Activated CD4-positive, alpha-beta T cell treated with anti-CD3 and anti-CD28 coated beads, Interleukin-2, amount 10 ng/mL, durations not matched to agents 24 days and 14 days (primary cell): ENCODE results near the gene TEKT4. TPM values are rescaled to one million over a fixed set of nuclear protein-coding genes. Genes with fewer than 3 reads are reported as not detected.
"Not testable (repeated sequence)": the region's sequence is repeated elsewhere in the genome, so short reads cannot be mapped to it uniquely, and the experiment has no call there.

ENCODE experiments used
- DNase-seq: peaks from one replicate; pipeline ENCODE4 v3.0.0; 2022
- H3K27ac Mint-ChIP-seq: one replicate; pipeline ENCODE4 v1.8.0; 2022; ENCODE audit warnings: mild to moderate bottlenecking, mixed read lengths
- H3K27me3 Mint-ChIP-seq: one replicate; pipeline ENCODE4 v1.8.0; 2022; ENCODE audit warnings: mixed read lengths
- H3K36me3 Mint-ChIP-seq: one replicate; pipeline ENCODE4 v1.8.0; 2022; ENCODE audit warnings: low read depth, mild to moderate bottlenecking, mixed read lengths
- H3K4me1 Mint-ChIP-seq: one replicate; pipeline ENCODE4 v1.8.0; 2021; ENCODE audit warnings: mixed read lengths
- H3K4me3 Mint-ChIP-seq: one replicate; pipeline ENCODE4 v1.8.0; 2022; ENCODE audit warnings: mild to moderate bottlenecking, moderate library complexity, mixed read lengths
- H3K9me3 Mint-ChIP-seq: one replicate; pipeline ENCODE4 v1.8.0; 2021; ENCODE audit warnings: mixed read lengths
- intact Hi-C: fragments of 100-400 bp; cut with micrococcal nuclease; formaldehyde crosslinking; loops from one replicate; pipeline ENCODE4 v1.15.1; 2023
- total RNA-seq: library from RNA; stranded (reverse); gene quantifications from 2 replicates; pipeline ENCODE4 v1.2.3, GENCODE V29; 2022

TEKT4 gene
- total RNA-seq, result 0.43 and 0.49 TPM in 2 replicates

- H3K27me3 Mint-ChIP-seq, result peaks cover 14% of the 10 kb centered on the region
- no peaks in the 10 kb centered on the region for H3K4me1 Mint-ChIP-seq
- DNase-seq, result no peak
- H3K27ac Mint-ChIP-seq, result no peak within 1 kb of the TSS
- no peaks in the 10 kb centered on the region for H3K9me3 Mint-ChIP-seq
- H3K36me3 Mint-ChIP-seq, result no peaks in the 10 kb centered on the region
- no peak within 1 kb of the TSS for H3K4me3 Mint-ChIP-seq
- intact Hi-C loops, result no loop called here
These were observed at the start of gene TEKT4 for GRCh38 chr2:94871226-94872087. Gene TEKT4, plus strand, starts transcription at chr2:94871430. Its CDS starts 150 bp downstream, at chr2:94871580.

DNA sequence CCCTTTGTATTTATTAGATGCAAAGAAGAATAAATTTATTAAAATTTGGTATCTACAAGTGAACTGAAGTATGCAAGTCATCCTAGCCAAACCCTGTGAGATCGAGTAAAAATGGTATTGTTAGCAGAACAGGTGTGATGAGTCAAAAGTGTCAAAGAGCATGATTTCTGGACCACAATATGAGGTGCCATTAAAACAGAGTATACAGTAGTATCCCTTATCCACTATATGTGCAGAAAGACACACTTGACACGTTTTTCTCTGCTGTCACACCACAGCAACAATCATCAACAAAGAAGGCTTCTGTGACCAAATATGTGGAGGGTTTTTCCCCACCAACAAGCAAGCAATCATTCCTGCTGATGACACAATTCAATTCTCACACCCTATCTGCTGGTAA, 32.0 kb upstream of the TEKT4 start:
- intact Hi-C loops, H3K4me3 Mint-ChIP-seq, H3K27ac Mint-ChIP-seq, H3K36me3 Mint-ChIP-seq, H3K4me1 Mint-ChIP-seq, DNase-seq, H3K27me3 Mint-ChIP-seq, H3K9me3 Mint-ChIP-seq: not testable (repeated sequence)

GRCh38 chr2:94856856-94857255, 14.4 kb upstream of the TEKT4 start:
- intact Hi-C loops, H3K36me3 Mint-ChIP-seq, H3K27ac Mint-ChIP-seq, H3K4me1 Mint-ChIP-seq, H3K9me3 Mint-ChIP-seq: not testable (repeated sequence)
- DNase-seq, result peak; percentile 56
- H3K4me3 Mint-ChIP-seq, result peak overlapping the region; percentile 82
- H3K27me3 Mint-ChIP-seq, result peaks cover 38% of the 10 kb centered on the region

- H3K36me3 Mint-ChIP-seq, H3K4me1 Mint-ChIP-seq, intact Hi-C loops, H3K27ac Mint-ChIP-seq, H3K9me3 Mint-ChIP-seq: not testable (repeated sequence)
- DNase-seq, result peak; percentile 72
- Mint-ChIP-seq H3K4me3 (peak overlapping the region; percentile 82), H3K27me3 (peaks cover 42% of the 10 kb centered on the region)
These were observed 13.7 kb upstream of the TEKT4 start for GRCh38 chr2:94857367-94858162.

- H3K4me3 Mint-ChIP-seq, H3K27ac Mint-ChIP-seq, H3K36me3 Mint-ChIP-seq, DNase-seq, intact Hi-C loops, H3K4me1 Mint-ChIP-seq, H3K9me3 Mint-ChIP-seq: not testable (repeated sequence)
- peaks cover 45% of the 10 kb centered on the region for H3K27me3 Mint-ChIP-seq
These were observed 12.9 kb upstream of the TEKT4 start for GRCh38 chr2:94858163-94858888.

GRCh38 chr2:94861308-94862152, 9.7 kb upstream of the TEKT4 start:
- no peak overlapping the region for H3K4me3 Mint-ChIP-seq

GRCh38 chr2:94862903-94863302, 8.3 kb upstream of the TEKT4 start:
- H3K4me1 Mint-ChIP-seq, intact Hi-C loops, H3K27ac Mint-ChIP-seq, DNase-seq, H3K4me3 Mint-ChIP-seq, H3K9me3 Mint-ChIP-seq, H3K36me3 Mint-ChIP-seq: not testable (repeated sequence)
- H3K27me3 Mint-ChIP-seq, result peaks cover 49% of the 10 kb centered on the region

More at GRCh38 chr2:94861308-94862152, 9.7 kb upstream of the TEKT4 start:
- H3K9me3 Mint-ChIP-seq, result no peaks in the 10 kb centered on the region
- no peak overlapping the region for H3K27ac Mint-ChIP-seq
- H3K4me1 Mint-ChIP-seq, result peaks cover 2% of the 10 kb centered on the region
- intact Hi-C loops, result no loop called here
- no peaks in the 10 kb centered on the region for H3K36me3 Mint-ChIP-seq
- H3K27me3 Mint-ChIP-seq, result peaks cover 48% of the 10 kb centered on the region
- no peak for DNase-seq

GRCh38 chr2:94869131-94869530, 2.1 kb upstream of the TEKT4 start:
- DNase-seq, result no peak
- intact Hi-C loops, result no loop called here

DNA sequence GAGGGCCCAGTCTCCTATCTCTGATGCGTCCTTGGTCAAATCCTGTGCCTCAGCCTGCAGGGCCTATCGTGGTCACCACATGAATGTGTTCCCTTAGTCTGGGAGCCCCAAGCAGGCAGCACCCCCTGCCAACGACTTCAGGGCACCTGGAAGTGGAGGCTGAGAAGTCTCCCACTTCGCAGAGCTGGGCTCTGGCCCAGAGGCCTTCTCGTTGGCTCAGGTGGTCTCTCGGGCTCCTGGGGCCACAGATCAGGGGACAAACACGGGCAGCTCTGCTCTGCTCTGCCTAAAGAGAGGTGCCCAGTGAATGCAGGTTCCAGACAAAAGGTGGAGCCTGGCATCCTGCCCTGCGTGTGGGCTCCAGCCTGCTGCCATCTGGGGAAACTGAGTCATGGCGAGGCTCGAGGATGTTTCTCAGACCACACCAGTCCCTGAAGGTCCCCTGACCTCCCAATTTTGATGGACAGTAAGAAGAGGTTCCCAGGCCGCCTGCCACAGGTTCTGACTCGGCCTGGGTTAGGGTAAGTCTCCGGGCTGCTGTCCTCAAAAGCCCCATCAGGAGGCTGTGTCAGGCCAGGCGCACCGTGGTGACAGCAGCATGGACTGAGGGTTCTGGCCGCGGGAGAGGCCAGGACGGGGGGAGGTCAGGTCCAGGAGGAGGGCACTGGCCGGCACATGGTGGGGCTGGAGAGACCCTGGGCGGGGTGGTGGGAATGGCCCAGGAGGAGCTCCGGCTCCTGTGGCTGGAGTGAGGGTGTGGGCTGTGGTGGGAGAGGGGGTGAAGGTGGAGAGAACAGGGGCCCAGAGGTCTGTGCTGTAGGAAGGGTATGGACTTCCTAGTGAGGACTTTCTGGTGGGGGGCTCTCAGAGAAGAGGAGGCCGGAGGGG, 1.4 kb upstream of the TEKT4 start:
- Mint-ChIP-seq H3K4me1 (no peaks in the 10 kb centered on the region), H3K27ac (no peak overlapping the region), H3K36me3 (no peaks in the 10 kb centered on the region), H3K27me3 (peaks cover 16% of the 10 kb centered on the region), H3K9me3 (no peaks in the 10 kb centered on the region), H3K4me3 (no peak overlapping the region)
- DNase-seq, result no peak
- intact Hi-C loops, result no loop called here

More at GRCh38 chr2:94869131-94869530, 2.1 kb upstream of the TEKT4 start:
- Mint-ChIP-seq H3K36me3 (no peaks in the 10 kb centered on the region), H3K4me1 (no peaks in the 10 kb centered on the region), H3K27me3 (peaks cover 20% of the 10 kb centered on the region), H3K9me3 (no peaks in the 10 kb centered on the region), H3K27ac (no peak overlapping the region), H3K4me3 (no peak overlapping the region)

GRCh38 chr2:94870440-94871225, 597 bp upstream of the TEKT4 start:
- Mint-ChIP-seq H3K36me3 (no peaks in the 10 kb centered on the region), H3K27me3 (peaks cover 14% of the 10 kb centered on the region), H3K4me3 (no peak overlapping the region), H3K9me3 (no peaks in the 10 kb centered on the region), H3K27ac (no peak overlapping the region), H3K4me1 (no peaks in the 10 kb centered on the region)
- DNase-seq, result peak; percentile 79
- intact Hi-C loops, result no loop called here

DNA sequence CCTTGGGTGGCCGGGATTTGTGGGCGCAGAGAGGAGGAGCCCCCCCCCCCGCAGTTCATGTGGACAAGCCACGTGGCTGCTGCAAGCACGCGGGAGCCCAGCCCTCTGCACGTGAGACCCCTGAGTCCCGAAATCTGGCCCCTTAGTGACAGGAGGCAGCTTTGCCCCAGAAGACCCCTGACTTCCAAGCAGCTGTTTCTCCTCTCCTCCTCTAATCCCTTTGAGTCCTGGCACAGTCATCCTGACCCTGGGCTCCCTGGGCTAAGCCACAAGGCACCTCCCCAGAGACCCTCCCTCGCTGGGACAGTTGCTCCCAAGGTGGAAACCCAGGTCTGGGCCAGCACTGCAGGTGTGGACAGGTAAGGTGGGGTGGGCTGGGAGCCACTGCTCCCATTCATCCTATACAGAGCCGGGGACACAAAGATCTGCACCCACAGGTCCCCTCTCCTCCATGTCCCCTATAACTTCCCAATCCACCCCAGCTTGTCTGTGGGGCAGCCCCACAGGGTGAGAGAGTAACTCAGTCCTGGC, 923 bp downstream of the TEKT4 start:
- Mint-ChIP-seq H3K4me3 (no peak overlapping the region), H3K36me3 (no peaks in the 10 kb centered on the region), H3K27ac (no peak overlapping the region), H3K4me1 (no peaks in the 10 kb centered on the region), H3K27me3 (peaks cover 10% of the 10 kb centered on the region), H3K9me3 (no peaks in the 10 kb centered on the region)
- intact Hi-C loops, result no loop called here
- DNase-seq, result no peak
